ENCODE results near the gene GOSR2.
"Not testable (repeated sequence)": the region's sequence is repeated elsewhere in the genome, so short reads cannot be mapped to it uniquely, and the experiment has no call there.

Gene GOSR2

DNA sequence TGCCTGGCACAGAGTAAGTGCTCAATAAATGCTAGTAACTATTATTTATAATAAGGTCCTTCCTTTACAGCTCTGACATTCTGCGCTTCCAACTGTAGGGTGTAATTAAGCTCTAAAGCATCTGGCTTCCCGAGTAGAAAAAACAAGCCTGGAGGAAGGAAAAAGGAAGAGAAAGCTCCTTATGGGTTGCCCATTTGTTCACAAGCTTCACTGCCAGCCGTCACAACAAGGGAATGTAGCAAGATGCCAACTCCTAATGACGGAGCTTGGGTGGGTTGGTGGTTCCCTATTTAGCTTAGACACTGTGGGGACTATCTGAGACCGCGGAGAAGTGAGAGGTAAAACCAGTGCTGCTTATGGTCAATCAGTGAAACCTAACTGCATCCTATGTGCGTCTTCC, 63.4 kb downstream of the GOSR2 start:
- Mint-ChIP-seq H3K4me3 (no peak overlapping the region), H3K36me3 (ENCODE audit: low read depth) (no peaks in the 10 kb centered on the region), H3K27me3 (peaks cover 24% of the 10 kb centered on the region), H3K4me1 (ENCODE audit: low read depth) (no peaks in the 10 kb centered on the region), H3K27ac (no peak overlapping the region), H3K9me3 (no peaks in the 10 kb centered on the region)
- intact Hi-C loops (cut with micrococcal nuclease), result no loop called here

DNA sequence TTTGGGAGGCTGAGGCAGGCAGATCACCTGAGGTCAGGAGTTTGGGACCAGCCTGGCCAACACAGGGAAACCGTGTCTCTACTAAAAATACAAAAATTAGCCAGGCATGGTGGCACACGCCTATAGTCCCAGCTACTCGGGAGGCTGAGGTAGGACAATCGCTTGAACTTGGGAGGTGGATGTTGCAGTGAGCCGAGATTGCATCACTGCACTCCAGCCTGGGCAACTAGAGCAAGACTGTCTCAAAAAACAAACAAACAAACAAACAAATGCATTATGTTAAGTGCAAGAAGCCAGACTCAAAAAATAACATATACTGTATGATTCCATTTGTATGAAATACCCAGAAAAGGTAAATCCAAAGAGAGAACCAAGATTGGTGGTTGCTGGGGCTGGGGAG, 65.0 kb downstream of the GOSR2 start:
- H3K9me3 Mint-ChIP-seq; H3K4me3 Mint-ChIP-seq; intact Hi-C loops (cut with micrococcal nuclease); H3K27ac Mint-ChIP-seq; H3K36me3 Mint-ChIP-seq (ENCODE audit: low read depth); H3K4me1 Mint-ChIP-seq (ENCODE audit: low read depth): not testable (repeated sequence)
- H3K27me3 Mint-ChIP-seq, result peaks cover 11% of the 10 kb centered on the region

DNA sequence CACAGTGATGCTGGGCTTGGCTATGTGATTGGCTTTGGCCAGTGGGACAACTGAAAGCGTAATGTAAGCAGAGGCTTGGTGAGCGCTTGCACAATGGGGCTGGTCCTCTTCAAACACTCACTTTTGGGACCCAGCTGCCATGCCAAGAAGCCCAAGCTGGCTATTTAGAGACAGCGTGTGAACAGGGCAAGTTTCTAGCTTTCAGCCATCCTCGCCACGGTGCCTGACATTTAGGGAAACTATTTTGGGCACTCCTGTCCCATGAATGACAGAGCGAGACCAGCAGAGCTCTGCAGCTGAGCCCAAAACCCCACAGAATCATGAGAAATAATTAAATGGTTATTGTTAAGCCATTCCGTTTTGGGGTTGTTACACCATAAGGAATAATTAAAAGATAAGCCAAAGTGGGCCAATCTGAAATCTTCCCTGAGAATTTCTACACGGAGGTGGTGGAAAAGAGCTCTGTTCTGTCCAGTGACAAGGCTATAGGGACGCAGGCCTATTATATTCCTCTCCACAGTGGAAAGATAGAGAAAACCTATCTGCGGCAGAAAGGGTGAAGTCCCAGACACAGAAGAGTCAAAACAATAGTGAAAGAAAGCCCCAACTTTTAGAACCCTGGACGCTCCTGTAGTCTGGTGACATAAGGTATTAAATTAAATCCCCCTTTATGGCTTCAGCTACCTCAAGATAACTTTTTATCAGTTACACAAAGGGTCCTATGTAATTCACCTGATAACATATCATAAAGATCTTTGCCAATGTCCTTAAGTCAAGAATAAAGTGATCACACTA, 66.9 kb downstream of the GOSR2 start:
- H3K27me3 Mint-ChIP-seq, result peaks cover 4% of the 10 kb centered on the region
- no peaks in the 10 kb centered on the region for H3K36me3 Mint-ChIP-seq (ENCODE audit: low read depth)
- H3K4me3 Mint-ChIP-seq, result no peak overlapping the region
- intact Hi-C loops (cut with micrococcal nuclease), result no loop called here
- no peak overlapping the region for H3K27ac Mint-ChIP-seq
- no peaks in the 10 kb centered on the region for H3K4me1 Mint-ChIP-seq (ENCODE audit: low read depth)
- no peaks in the 10 kb centered on the region for H3K9me3 Mint-ChIP-seq

DNA sequence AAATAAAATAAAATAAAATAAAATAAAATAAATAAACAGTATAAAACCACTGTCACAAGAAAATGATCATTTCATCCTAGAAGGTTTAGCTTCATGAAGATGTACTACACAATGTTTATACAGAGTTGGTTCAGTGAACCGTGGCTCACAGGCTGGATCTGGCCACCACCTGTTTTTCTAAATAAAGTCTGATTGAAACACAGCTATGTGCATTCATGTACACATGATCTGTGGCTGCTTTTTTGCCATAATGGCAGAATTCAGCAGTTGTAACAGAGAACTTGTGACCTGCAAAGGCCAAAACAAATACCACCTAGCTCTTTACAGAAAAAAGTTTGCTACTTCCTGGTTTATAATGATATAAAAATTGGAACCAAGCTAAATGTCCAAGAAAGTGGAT, 68.7 kb downstream of the GOSR2 start:
- intact Hi-C loops (cut with micrococcal nuclease), result no loop called here
- no peak overlapping the region for H3K27ac Mint-ChIP-seq

More for the DNA sequence above, 68.7 kb downstream of the GOSR2 start:
- Mint-ChIP-seq H3K4me1 (ENCODE audit: low read depth) (no peaks in the 10 kb centered on the region), H3K36me3 (ENCODE audit: low read depth) (no peaks in the 10 kb centered on the region), H3K27me3 (peaks cover 2% of the 10 kb centered on the region), H3K4me3 (no peak overlapping the region), H3K9me3 (no peaks in the 10 kb centered on the region)

Data from dendritic cell treated with granulocyte-macrophage colony-stimulating factor and Interleukin-4, amounts not matched to agents 40 ng/mL and 50 ng/mL, for 4 days (primary cell).